Esophagus muscularis mucosa (tissue), 4 donors: ENCODE measurements around the gene JARID2. TPM values are rescaled to one million over a fixed set of nuclear protein-coding genes. Genes with fewer than 3 reads are reported as not detected.

ENCODE experiments used
- DNase-seq: peaks from one replicate; pipeline ENCODE4 v3.0.0-alpha.2; 2017; ENCODE audit errors: extremely low spot score
- H3K27ac ChIP-seq, 4 donors: fragments of 200-600 bp; sonication (generic); replicated peaks in 1 of 4; 1 replicate in 3 of 4; 2 replicates in 1 of 4; pipeline ENCODE4 v1.5.1; 2016 to 2019; ENCODE audit warnings: mild to moderate bottlenecking in 1 of 4
- H3K27me3 ChIP-seq, 4 donors: fragments of 200-600 bp; sonication (generic); one replicate each; pipeline versions ENCODE4 v1.5.1 to v1.6.0; 2016 to 2019
- H3K36me3 ChIP-seq, 4 donors: fragments of 200-600 bp; sonication (generic); one replicate each; pipeline ENCODE4 v1.5.1; 2016 to 2019
- H3K4me1 ChIP-seq, 4 donors: fragments of 200-600 bp; sonication (generic); one replicate each; pipeline ENCODE4 v1.5.1; 2016 to 2019
- H3K4me3 ChIP-seq, 4 donors: fragments of 200-600 bp; sonication (generic); 1 replicate in 2 of 4; 2 replicates in 2 of 4; pipeline ENCODE4 v1.5.1; 2016 to 2019; ENCODE audit warnings: mild to moderate bottlenecking in 4 of 4, moderate library complexity in 1 of 4
- H3K9me3 ChIP-seq, 4 donors: fragments of 200-600 bp; sonication (generic); 1 replicate in 3 of 4; 2 replicates in 1 of 4; pipeline ENCODE4 v1.5.1; 2016 to 2019
- CTCF ChIP-seq, 3 experiments: fragments of 200-600 bp in 2 of 3; fragments of 450-650 bp in 1 of 3; sonication (generic) in 2 of 3; IDR thresholded peaks; one replicate each; pipeline ENCODE4 v1.5.1; 2017 to 2019; ENCODE audit warnings: antibody characterized with exemption in 3 of 3, mild to moderate bottlenecking in 2 of 3, moderate library complexity in 1 of 3
- EP300 ChIP-seq: sonication (generic); formaldehyde crosslinking; IDR thresholded peaks from one replicate; pipeline ENCODE4 v1.6.1; 2017; ENCODE audit warnings: antibody characterized with exemption
- POLR2A ChIP-seq: fragments of 450-650 bp; IDR thresholded peaks from one replicate; pipeline ENCODE4 v1.6.1; 2017; ENCODE audit warnings: antibody characterized with exemption, moderate library complexity, mild to moderate bottlenecking, low read depth
- POLR2AphosphoS5 ChIP-seq, 2 donors: sonication (generic); formaldehyde crosslinking; IDR thresholded peaks; one replicate each; pipeline ENCODE4 v1.6.1; 2017; ENCODE audit warnings: antibody characterized with exemption in 2 of 2
- WGBS: methylation state at CpG from one replicate; pipeline ENCODE4 v1.1.5; 2018; 5-methylcytosine and 5-hydroxymethylcytosine counted together
- intact Hi-C: fragments of 100-400 bp; cut with DNase I; formaldehyde crosslinking; loops from one replicate; pipeline ENCODE4 v1.15.1; 2023
- total RNA-seq, 4 donors: library from RNA; depleted of rRNA; stranded (reverse); fragments of >200 nt; gene quantifications; one replicate each; pipeline versions ENCODE4 v1.1.0 to v1.2.1, GENCODE V29; 2016

Gene JARID2
- total RNA-seq, 4 donors from 2014 or later = 5.8 to 10.4 (median 8.1) TPM

GRCh38 chr6:15280028-15280427 lies 34.2 kb downstream of the JARID2 start:
- DNase-seq = no peak
- TF ChIP-seq POLR2AphosphoS5 (IDR thresholded peaks at IDR 0.05) (no peak), POLR2A (no peak), CTCF (IDR thresholded peaks at IDR 0.05) (no peak), EP300 (no peak)
- 9% methylated on average over 6 of the region's 6 CpGs for WGBS
- H3K27me3 ChIP-seq = no peaks in the 10 kb centered on the region
- H3K36me3 ChIP-seq = no peaks in the 10 kb centered on the region
- H3K27ac ChIP-seq = no peak overlapping the region
- H3K9me3 ChIP-seq = no peaks in the 10 kb centered on the region
- intact Hi-C loops = loop anchor here (10.0 kb wide), 1 partner anchor 75 kb away; no protein-coding TSS in a partner anchor
- no peak overlapping the region for H3K4me3 ChIP-seq
- H3K4me1 ChIP-seq = peaks cover 49 to 57% (median 49%) of the 10 kb centered on the region in 4 donors

GRCh38 chr6:15280961-15281360 lies 35.1 kb downstream of the JARID2 start:
- H3K27ac ChIP-seq = no peak overlapping the region
- H3K4me3 ChIP-seq = no peak overlapping the region
- no peaks in the 10 kb centered on the region for H3K9me3 ChIP-seq
- 95% methylated on average over 6 of the region's 8 CpGs for WGBS
- DNase-seq = no peak
- intact Hi-C loops = loop anchor here (10.0 kb wide), 1 partner anchor 74 kb away; no protein-coding TSS in a partner anchor
- TF ChIP-seq POLR2AphosphoS5 (IDR thresholded peaks at IDR 0.05) (no peak), CTCF (IDR thresholded peaks at IDR 0.05) (no peak), EP300 (no peak), POLR2A (no peak)
- H3K36me3 ChIP-seq = no peaks in the 10 kb centered on the region
- no peaks in the 10 kb centered on the region for H3K27me3 ChIP-seq
- peaks cover 45 to 57% (median 48%) of the 10 kb centered on the region in 4 donors for H3K4me1 ChIP-seq

GRCh38 chr6:15282334-15282733 lies 36.5 kb downstream of the JARID2 start:
- Histone ChIP-seq H3K4me3 (no peak overlapping the region), H3K4me1 (peaks cover 35 to 49% (median 47%) of the 10 kb centered on the region in 4 donors), H3K36me3 (no peaks in the 10 kb centered on the region), H3K9me3 (no peaks in the 10 kb centered on the region), H3K27ac (no peak overlapping the region), H3K27me3 (no peaks in the 10 kb centered on the region)
- TF ChIP-seq POLR2AphosphoS5 (IDR thresholded peaks at IDR 0.05) = no peak
- no peak for TF ChIP-seq CTCF (IDR thresholded peaks at IDR 0.05)
- no peak for TF ChIP-seq EP300
- no peak for TF ChIP-seq POLR2A
- DNase-seq = no peak
- intact Hi-C loops = loop anchor here (10.0 kb wide), 1 partner anchor 72 kb away; no protein-coding TSS in a partner anchor
- WGBS = 93% methylated on average over 4 of the region's 4 CpGs

GRCh38 chr6:15283986-15284361 lies 38.1 kb downstream of the JARID2 start:
- 75% methylated on average over 3 of the region's 3 CpGs for WGBS
- peaks cover 33 to 49% (median 45%) of the 10 kb centered on the region in 4 donors for H3K4me1 ChIP-seq
- H3K27me3 ChIP-seq = no peaks in the 10 kb centered on the region
- H3K36me3 ChIP-seq = no peaks in the 10 kb centered on the region
- no peak overlapping the region for H3K4me3 ChIP-seq
- H3K27ac ChIP-seq = no peak overlapping the region
- TF ChIP-seq POLR2A (no peak), EP300 (no peak)
- no peak for DNase-seq
- intact Hi-C loops = loop anchor here (10.0 kb wide), 1 partner anchor 71 kb away; no protein-coding TSS in a partner anchor
- H3K9me3 ChIP-seq = no peaks in the 10 kb centered on the region

- intact Hi-C loops = loop anchor here (10.0 kb wide), 1 partner anchor 70 kb away; no protein-coding TSS in a partner anchor
- H3K27me3 ChIP-seq = no peaks in the 10 kb centered on the region
These were observed 38.9 kb downstream of the JARID2 start for GRCh38 chr6:15284743-15285142.

More at GRCh38 chr6:15284743-15285142, 38.9 kb downstream of the JARID2 start:
- 95% methylated on average over 1 of the region's 1 CpG for WGBS
- Histone ChIP-seq H3K9me3 (no peaks in the 10 kb centered on the region), H3K4me1 (peaks cover 34 to 49% (median 44%) of the 10 kb centered on the region in 4 donors), H3K36me3 (no peaks in the 10 kb centered on the region), H3K4me3 (no peak overlapping the region), H3K27ac (no peak overlapping the region)
- no peak for TF ChIP-seq POLR2A
- no peak for TF ChIP-seq CTCF (IDR thresholded peaks at IDR 0.05)
- TF ChIP-seq EP300 = no peak
- TF ChIP-seq POLR2AphosphoS5 (IDR thresholded peaks at IDR 0.05) = no peak
- no peak for DNase-seq
